Cardiac muscle cell (in vitro differentiated cells and primary cell): Measurements from ENCODE around the gene KCNA10. TPM values are rescaled to one million over a fixed set of nuclear protein-coding genes. Genes with fewer than 3 reads are reported as not detected.

Experiments
- DNase-seq, 2 donors: peaks; one replicate each; pipeline versions ENCODE4 v3.0.0 to v3.0.0-alpha.2; 2010 to 2017; ENCODE audit warnings: low read depth in 1 of 2, low spot score in 1 of 2
- H3K27ac ChIP-seq: fragments of 200-600 bp; sonication (generic); 2 replicates; pipeline ENCODE4 v1.5.1; 2016
- H3K27me3 ChIP-seq: fragments of 200-600 bp; sonication (generic); 2 replicates; pipeline ENCODE4 v1.6.0; 2016; ENCODE audit warnings: control low read depth
- H3K36me3 ChIP-seq: fragments of 200-600 bp; sonication (generic); 2 replicates; pipeline ENCODE4 v1.5.1; 2016; ENCODE audit warnings: control low read depth
- H3K4me1 ChIP-seq: fragments of 200-600 bp; sonication (generic); 2 replicates; pipeline ENCODE4 v1.8.1; 2017; ENCODE audit warnings: low read depth, mild to moderate bottlenecking, mixed run types
- H3K4me3 ChIP-seq: fragments of 200-600 bp; sonication (generic); 2 replicates; pipeline ENCODE4 v1.5.1; 2016; ENCODE audit warnings: mild to moderate bottlenecking
- H3K9me3 ChIP-seq: fragments of 200-600 bp; sonication (generic); 2 replicates; pipeline ENCODE4 v1.5.1; 2017; ENCODE audit warnings: low read depth, mild to moderate bottlenecking, control low read depth
- CTCF ChIP-seq: IDR thresholded peaks from 2 replicates; pipeline ENCODE4 v1.5.1; 2012; ENCODE audit warnings: low read depth, mild to moderate bottlenecking, low read length
- polyA plus RNA-seq: library from polyadenylated mRNA; unstranded; fragments of >200 nt; fragmentation: Nextera tagmentation; extraction: Ambion mirVana; gene quantifications from 2 replicates; pipeline ENCODE4 v1.2.1, GENCODE V29; 2016
- total RNA-seq: library from RNA; depleted of rRNA; stranded (reverse); fragments of >200 nt; gene quantifications from 2 replicates; pipeline ENCODE4 v1.2.3, GENCODE V29; 2016

Gene KCNA10
- total and polyA plus RNA-seq, 2 experiments from 2014 or later = not detected

GRCh38 chr1:110501488-110502132, 17.4 kb downstream of the KCNA10 start:
- H3K27me3 ChIP-seq = no peaks in the 10 kb centered on the region
- H3K36me3 ChIP-seq = no peaks in the 10 kb centered on the region
- H3K4me1 ChIP-seq = no peaks in the 10 kb centered on the region
- no peak for TF ChIP-seq CTCF
- DNase-seq = no peak
- no peaks in the 10 kb centered on the region for H3K9me3 ChIP-seq
- no peak overlapping the region for H3K27ac ChIP-seq
- H3K4me3 ChIP-seq = no peak overlapping the region

GRCh38 chr1:110498270-110498669, 20.7 kb downstream of the KCNA10 start:
- no peak for TF ChIP-seq CTCF
- Histone ChIP-seq H3K27me3 (no peaks in the 10 kb centered on the region), H3K4me3 (no peak overlapping the region), H3K4me1 (peaks cover 7% of the 10 kb centered on the region), H3K36me3 (no peaks in the 10 kb centered on the region), H3K27ac (no peak overlapping the region), H3K9me3 (no peaks in the 10 kb centered on the region)
- DNase-seq = no peak

- H3K36me3 ChIP-seq = no peaks in the 10 kb centered on the region
- no peak overlapping the region for H3K27ac ChIP-seq
- peak; percentile 86 to 89 for DNase-seq
- no peaks in the 10 kb centered on the region for H3K9me3 ChIP-seq
- H3K27me3 ChIP-seq = no peaks in the 10 kb centered on the region
- peak; percentile 85 for TF ChIP-seq CTCF
- peaks cover 7% of the 10 kb centered on the region for H3K4me1 ChIP-seq
- H3K4me3 ChIP-seq = no peak overlapping the region
Measured at GRCh38 chr1:110495926-110496600, 22.9 kb downstream of the KCNA10 start.

DNA sequence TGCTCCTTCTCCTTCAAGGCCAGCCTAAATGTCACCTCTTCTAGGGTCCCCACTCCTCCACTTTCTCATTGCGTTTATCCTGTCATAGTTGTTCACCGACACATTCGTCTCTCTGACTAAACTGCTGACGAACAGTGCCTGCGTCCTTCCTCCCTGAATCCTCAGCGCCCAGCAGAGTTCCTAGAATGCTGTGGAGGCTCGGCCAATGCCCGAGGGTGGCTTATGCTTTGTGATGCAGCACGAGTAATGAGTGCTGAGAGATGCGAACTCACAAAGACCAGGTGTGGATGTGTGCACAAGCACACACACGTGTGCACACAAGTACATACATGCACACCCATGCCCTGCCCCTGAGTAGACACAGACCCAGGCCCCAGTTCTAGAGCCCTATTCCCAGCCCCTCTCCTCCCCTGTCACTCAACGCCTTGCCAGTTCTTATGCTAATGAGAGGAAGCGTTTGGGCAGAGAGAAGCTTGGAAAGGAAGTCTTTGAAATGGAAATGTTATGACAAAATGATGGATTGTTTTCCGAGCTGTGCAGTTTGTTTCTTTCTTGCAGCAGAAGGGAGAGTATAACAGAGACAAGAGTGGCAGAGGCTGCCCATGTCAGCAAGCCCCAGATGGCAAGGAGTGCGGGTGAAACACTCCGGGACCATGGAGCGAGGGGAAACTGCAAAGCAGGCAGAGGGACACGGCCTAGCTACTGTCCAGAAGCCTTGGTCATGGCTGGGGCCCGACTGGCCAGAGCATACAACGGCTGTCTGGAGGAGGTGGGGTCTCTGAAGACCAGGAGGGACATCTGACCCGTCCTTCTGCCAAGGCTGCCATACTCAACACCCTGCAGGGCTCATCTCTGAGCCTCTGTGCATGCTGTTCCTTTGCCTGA, 24.2 kb downstream of the KCNA10 start:
- Histone ChIP-seq H3K36me3 (no peaks in the 10 kb centered on the region), H3K4me1 (peaks cover 7% of the 10 kb centered on the region), H3K27ac (no peak overlapping the region), H3K27me3 (no peaks in the 10 kb centered on the region), H3K4me3 (no peak overlapping the region), H3K9me3 (no peaks in the 10 kb centered on the region)
- peak in 1 of 2 donors; percentile 25 for DNase-seq
- no peak for TF ChIP-seq CTCF

GRCh38 chr1:110494036-110494435, 24.9 kb downstream of the KCNA10 start:
- Histone ChIP-seq H3K27me3 (no peaks in the 10 kb centered on the region), H3K4me1 (peaks cover 7% of the 10 kb centered on the region), H3K36me3 (no peaks in the 10 kb centered on the region), H3K4me3 (no peak overlapping the region), H3K9me3 (no peaks in the 10 kb centered on the region), H3K27ac (no peak overlapping the region)
- no peak for DNase-seq
- TF ChIP-seq CTCF = no peak
